ENCODE data around the gene APOM.

APOM gene

GRCh38 chr6:31705931-31706330 is 50.2 kb downstream of the APOM start:
- no peak for DNase-seq (ENCODE audit: low read depth)

DNA sequence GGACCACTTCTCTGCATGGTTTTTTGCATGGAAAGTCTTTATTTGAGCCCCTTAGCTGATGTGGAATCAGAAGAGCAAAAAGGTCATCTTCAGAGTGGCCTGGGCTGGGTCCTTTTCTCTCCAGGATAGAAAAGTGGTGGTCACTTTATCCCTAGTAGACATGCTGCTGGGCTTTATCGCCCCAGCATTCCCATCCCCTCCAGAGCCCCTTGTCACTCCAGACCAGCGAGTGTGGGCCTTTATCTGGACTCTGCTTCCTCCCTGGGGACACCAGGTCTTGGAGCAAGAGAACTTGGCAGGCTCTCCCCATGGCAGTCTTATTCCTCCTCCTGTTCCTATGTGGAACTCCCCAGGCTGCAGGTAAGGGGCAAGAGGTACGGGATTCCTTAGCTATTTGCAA is 50.9 kb downstream of the APOM start, which contains the start of gene LY6G6F:
TSS of gene LY6G6F (plus strand) at position 268 of the 400 bp plus-strand sequence. CDS start at position 309, 41 bp downstream.
- no peak for DNase-seq (ENCODE audit: low read depth)

DNA sequence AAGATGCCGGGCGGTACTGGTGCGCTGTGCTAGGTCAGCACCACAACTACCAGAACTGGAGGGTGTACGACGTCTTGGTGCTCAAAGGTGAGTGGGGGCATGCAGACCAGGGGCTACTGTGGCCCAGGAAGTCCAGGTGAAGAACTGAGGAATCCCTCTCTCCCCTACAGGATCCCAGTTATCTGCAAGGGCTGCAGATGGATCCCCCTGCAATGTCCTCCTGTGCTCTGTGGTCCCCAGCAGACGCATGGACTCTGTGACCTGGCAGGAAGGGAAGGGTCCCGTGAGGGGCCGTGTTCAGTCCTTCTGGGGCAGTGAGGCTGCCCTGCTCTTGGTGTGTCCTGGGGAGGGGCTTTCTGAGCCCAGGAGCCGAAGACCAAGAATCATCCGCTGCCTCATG is 52.0 kb downstream of the APOM start:
- no peak for DNase-seq (ENCODE audit: low read depth)

Measured in fibroblast of gingiva (primary cell).